NCI-H1436 treated with DMSO at 0.1 percent for 48 hours (cell line): ENCODE data around the gene GNG13.
"Not testable (repeated sequence)": the region's sequence is repeated elsewhere in the genome, so short reads cannot be mapped to it uniquely, and the experiment has no call there.

ENCODE experiments used
- DNase-seq: peaks from one replicate; lab custom pipeline; 2025; lab: John Stamatoyannopoulos, UW

The GNG13 gene

GRCh38 chr16:799948-800833 is at the start of gene GNG13:
GNG13 (minus strand) TSS chr16:800734; CDS start chr16:799077, 1,657 bp downstream.
- DNase-seq = no peak

- no peak for DNase-seq
These were observed 48.1 kb upstream of the GNG13 start for GRCh38 chr16:848510-849253.

DNA sequence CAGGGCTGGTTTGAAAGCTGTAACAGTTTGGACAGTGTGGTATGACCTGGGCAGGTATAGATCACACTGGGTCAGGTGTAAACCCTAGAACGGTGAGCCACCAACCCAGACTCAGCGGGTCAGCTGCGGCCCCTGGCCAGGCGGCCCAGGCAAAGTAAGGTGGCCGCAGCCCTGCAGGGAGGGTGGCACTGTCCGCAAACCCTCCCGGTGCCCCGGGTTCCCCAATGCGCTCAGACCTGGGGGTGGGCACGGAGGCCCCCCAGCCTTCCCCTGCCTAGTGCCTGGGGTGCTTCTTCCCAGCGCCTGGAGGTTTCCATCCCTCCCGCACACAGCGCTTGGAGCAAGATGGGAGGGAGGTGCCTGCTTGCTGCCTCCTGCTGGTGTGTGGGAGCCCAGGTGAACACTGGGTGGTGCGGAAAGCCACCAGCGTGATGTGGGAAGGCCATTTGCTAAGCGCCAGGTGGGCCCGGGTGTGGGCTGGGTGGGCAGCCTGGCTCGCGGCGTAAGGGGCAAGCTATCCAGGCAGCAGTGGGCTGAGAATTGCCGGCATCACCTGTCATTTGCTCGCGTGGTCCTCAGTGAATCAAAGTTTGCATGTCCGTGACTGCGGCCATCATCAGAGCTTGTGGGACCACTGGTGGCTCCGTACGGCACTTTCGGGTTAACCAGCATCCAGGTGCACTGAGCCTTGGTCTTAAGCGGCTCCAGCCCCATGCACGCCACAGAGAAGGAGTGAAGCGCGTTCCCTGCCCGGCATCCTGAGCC is 47.3 kb upstream of the GNG13 start:
- no peak for DNase-seq

- DNase-seq = no peak
These were observed 46.6 kb upstream of the GNG13 start for GRCh38 chr16:847151-847550.

DNA sequence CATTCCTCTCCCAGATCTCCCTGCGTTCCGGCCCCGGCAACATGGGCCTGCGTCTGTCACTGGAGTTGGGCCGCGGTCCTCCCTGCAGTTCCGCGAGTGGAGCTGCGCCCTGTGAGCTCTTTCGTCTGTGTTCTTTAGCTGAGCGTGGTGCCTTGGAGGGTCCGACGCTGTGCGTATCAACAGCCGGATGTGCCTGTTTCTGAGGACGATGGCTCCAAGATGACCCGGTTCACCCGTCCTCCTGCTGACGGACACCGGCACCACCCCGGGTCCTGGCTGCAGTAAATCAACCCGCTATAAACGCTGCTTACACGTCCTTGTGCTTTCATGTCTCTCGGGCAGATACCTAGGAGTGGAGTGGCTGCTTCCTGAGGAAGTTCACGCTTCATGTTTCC is 44.8 kb upstream of the GNG13 start:
- DNase-seq = no peak

GRCh38 chr16:844638-845350 is 44.3 kb upstream of the GNG13 start:
- DNase-seq = no peak

DNA sequence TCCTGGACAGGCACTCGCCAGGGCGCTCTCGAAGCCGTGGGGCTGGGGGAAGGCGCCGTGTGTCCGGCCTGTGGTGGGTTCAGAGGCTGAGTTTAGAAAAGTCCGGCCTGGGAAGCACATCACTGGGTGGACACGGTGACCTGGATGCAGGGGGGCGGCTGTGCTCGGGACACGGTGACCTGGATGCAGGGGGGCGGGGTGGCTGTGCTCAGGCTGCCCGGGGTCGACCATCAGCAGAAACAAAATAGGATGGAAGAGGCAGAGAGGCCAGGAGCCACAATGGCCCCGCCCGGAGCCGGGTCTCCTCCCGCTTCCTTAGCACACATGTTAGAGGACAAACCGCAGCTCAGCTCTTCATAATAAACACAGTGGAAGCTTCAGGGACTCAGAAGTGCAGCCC is 43.2 kb upstream of the GNG13 start:
- no peak for DNase-seq

DNA sequence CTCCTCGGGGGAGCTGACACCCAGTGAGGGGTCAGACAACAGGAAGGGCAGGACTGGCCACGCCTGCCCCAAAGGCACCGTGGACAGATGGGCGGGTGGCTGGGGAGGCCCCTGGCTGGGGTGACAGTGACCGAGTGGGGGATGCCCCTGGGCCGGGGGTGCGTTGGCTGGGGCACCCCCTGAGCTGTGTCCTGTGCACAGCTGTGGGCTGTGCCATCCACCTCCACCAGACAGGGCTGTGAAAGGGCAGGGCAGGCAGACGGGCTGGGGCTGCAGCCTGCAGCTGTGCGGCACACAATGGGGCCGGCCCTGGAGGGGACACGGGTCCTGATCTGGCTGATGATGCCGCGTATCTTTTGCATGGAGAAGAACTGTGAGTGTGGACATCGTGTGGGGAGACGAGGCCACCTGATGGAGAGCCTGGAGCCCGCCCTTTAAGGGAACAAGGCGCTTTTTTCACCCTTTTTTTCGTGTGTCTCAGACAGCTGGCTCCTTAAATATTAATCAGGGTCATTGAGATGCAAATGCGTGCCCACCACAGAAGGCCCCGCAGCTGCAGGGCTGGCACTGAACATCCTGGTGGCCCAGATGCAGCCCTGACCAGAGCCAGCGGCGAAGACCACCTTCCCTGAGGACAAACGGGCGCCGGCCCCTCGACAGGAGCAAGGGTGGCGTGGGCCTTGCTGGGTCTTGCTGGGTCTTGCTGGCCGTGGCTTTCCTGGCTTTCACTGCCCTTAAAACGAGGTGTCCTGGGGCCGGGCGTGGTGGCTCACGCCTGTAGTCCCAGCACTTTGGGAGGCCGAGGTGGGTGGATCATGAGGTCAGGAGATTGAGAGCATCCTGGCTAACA is 42.4 kb upstream of the GNG13 start:
- DNase-seq = no peak

GRCh38 chr16:842061-842476 is 41.5 kb upstream of the GNG13 start:
- no peak for DNase-seq

- no peak for DNase-seq
These were observed 41.0 kb upstream of the GNG13 start for GRCh38 chr16:841455-842060.

GRCh38 chr16:840561-841454 is 40.3 kb upstream of the GNG13 start:
- DNase-seq = no peak

DNA sequence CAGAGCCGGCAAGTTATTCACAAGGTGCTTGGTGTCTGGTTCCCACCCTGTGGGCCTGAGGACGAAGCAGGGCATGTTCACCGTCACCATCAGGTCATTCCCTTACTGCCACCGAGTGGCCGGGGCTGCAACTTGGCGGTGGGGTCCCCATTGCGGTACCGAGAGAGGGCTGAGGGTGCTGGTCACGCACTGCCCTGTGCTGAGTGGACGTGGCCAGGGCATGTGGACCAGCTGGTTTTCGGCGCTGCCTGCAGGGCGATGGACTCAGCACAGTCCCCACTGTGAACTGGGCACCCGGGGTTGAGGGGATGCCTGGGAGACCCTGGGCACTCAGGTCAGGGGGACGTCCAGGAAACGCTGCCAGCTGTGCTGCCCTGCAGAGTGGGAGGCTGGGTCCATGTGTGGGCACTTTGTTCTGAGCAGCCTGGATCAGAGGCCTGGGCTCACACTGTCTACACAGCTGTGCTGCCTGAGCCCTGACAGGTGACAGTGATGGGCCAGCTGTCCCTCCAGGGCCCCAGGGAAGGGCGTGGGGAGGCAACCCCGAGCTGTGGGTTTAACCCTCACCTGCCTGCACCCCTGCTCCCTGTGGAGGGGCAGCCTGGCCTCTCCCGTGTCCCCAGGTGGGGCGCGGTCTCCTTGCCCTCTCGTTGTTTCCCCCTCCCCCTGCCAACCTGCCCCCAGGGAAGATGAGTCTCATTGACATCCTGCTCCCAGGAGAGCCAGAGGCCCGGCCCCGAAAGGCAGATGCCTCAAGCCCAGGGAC is 39.3 kb upstream of the GNG13 start:
- no peak for DNase-seq

DNA sequence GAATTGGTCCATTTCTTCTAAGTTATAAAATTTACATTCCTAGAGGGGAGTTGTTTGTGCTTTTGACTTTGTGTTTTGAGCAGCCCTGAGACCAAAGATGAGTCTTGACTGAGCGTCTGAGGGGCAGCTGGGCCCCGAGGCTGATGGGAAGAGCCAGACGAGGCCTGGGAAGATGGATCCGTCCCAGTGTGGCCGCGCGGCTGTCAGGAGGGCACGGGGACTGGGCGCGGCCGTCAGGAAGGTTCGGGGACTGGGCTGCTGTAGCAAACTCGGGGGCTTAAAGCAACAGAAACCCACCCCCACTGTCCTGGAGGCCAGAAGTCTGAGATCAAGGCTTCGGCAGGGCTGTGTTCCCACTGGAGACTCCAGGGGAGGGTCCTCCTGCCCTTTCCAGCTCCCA is 38.2 kb upstream of the GNG13 start:
- DNase-seq = no peak

DNA sequence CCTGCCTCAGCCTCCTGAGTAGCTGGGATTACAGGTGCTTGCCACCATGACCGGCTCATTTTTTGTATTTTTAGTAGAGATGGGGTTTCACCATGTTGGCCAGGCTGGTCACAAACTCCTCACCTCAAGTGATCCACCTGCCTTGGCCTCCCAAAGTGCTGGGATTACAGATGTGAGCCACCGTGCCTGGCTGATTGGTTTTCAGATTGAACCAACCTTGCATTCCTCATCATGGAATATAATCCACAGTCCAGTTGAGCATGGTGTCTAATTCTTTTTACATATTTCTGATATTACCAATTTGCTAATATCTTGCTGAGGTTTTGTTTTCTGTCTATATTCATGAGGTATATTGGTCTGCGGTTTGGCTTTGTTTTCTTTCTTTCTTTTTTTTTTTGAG is 36.3 kb upstream of the GNG13 start:
- DNase-seq = not testable (repeated sequence)

- no peak for DNase-seq
These were observed 35.7 kb upstream of the GNG13 start for GRCh38 chr16:836221-836620.

GRCh38 chr16:835373-835772 is 34.8 kb upstream of the GNG13 start:
- no peak for DNase-seq

- DNase-seq = no peak
These were observed 32.9 kb upstream of the GNG13 start for GRCh38 chr16:833411-833810.

DNA sequence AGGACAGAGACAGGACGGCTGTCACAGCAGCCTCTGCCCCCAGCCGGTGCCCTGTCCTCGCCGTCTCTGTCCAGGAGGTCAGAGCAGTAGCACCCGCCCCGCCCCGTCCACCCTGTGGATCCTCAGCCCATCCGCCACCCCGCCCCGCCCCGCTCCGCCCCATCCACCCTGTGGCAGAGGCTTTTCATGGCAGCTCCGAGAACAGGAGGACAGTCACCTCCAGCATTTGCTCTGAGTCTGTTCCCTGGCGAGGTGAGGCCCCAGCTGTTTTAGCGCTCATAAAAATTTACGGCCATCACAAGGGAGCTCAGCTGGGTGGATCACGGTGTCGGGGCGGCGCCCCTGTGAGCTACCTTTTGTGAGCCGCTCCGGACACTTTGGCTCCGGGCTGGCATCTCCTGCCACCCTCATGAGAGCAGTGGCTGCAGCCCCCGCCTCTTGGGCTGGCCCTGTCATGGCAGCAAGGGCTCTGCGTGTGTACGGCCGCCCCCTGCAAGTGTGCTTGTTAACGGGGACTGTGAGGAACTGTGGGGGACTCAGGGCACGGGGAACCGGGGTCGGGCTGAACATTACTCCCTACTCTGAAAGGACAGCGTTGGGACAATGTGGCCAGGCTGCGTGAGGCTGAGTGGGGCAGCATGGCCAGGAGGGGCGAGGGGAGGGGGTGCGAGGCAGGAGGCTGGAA is 32.3 kb upstream of the GNG13 start:
- DNase-seq = no peak
